Suprapubic skin (tissue), 3 donors: ENCODE results near the gene AMBP.

ENCODE experiments used
- EP300 ChIP-seq: sonication (generic); formaldehyde crosslinking; IDR thresholded peaks from one replicate; pipeline ENCODE4 v1.6.1; 2017; ENCODE audit warnings: antibody characterized with exemption
- POLR2A ChIP-seq, 2 donors: fragments of 450-650 bp; IDR thresholded peaks; one replicate each; pipeline ENCODE4 v1.6.1; 2017; ENCODE audit warnings: antibody characterized with exemption in 2 of 2, mild to moderate bottlenecking in 2 of 2, moderate library complexity in 2 of 2
- TF ChIP-seq, protein P1 (sequence below), 2 donors: fragments of 200-600 bp in 1 of 2; fragments of 450-650 bp in 1 of 2; sonication (generic) in 1 of 2; IDR thresholded peaks; one replicate each; pipeline ENCODE4 v1.5.1; 2016 to 2019; ENCODE audit warnings: antibody characterized with exemption in 2 of 2, mild to moderate bottlenecking in 1 of 2, moderate library complexity in 1 of 2

DNA sequence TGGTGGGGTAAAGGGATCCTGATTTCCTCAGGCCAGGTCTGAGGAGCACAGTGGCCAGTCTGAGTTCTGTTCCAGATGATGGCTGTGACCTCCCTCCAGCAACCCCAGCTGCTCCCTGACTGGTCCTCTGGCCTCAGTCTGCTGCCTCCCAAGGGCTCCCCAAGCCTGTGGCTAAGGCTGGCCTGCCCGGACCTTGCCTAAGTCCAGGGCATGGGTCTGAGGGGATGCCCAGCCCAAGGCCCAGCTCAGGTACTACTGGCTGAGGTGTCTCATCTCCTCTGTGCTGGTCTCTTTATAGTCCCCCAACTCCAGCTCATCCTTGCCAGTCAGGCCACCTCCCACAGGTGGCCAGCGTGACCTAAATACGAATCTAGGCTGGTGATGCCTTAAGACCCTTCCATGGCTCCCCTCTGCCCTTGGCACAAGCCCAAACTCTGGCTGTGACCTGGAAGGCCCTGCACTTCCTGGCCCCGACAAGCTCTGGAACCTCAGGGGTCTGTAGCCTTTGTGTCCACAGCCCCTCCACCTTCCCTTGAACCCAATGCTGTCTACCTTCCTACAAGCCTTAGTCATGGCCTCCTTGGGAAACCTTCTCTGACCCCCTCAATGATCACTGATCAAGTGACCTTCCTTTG is 11.2 kb upstream of the AMBP start:
- TF ChIP-seq, protein P1, sequence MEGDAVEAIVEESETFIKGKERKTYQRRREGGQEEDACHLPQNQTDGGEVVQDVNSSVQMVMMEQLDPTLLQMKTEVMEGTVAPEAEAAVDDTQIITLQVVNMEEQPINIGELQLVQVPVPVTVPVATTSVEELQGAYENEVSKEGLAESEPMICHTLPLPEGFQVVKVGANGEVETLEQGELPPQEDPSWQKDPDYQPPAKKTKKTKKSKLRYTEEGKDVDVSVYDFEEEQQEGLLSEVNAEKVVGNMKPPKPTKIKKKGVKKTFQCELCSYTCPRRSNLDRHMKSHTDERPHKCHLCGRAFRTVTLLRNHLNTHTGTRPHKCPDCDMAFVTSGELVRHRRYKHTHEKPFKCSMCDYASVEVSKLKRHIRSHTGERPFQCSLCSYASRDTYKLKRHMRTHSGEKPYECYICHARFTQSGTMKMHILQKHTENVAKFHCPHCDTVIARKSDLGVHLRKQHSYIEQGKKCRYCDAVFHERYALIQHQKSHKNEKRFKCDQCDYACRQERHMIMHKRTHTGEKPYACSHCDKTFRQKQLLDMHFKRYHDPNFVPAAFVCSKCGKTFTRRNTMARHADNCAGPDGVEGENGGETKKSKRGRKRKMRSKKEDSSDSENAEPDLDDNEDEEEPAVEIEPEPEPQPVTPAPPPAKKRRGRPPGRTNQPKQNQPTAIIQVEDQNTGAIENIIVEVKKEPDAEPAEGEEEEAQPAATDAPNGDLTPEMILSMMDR (IDR thresholded peaks at IDR 0.05): no peak
- TF ChIP-seq POLR2A (IDR thresholded peaks at IDR 0.05): no peak
- no peak for TF ChIP-seq EP300
